HG02623 (cell line): ENCODE data around the gene TMEFF1.
"Not testable (repeated sequence)": the region's sequence is repeated elsewhere in the genome, so short reads cannot be mapped to it uniquely, and the experiment has no call there.

Source experiments
- ATAC-seq: cut with Tn5 transposase; IDR thresholded peaks from one replicate; pipeline ENCODE4 v1.9.1; 2021; ENCODE audit warnings: moderate library complexity; ENCODE audit not compliant: unreplicated experiment

The TMEFF1 gene

DNA sequence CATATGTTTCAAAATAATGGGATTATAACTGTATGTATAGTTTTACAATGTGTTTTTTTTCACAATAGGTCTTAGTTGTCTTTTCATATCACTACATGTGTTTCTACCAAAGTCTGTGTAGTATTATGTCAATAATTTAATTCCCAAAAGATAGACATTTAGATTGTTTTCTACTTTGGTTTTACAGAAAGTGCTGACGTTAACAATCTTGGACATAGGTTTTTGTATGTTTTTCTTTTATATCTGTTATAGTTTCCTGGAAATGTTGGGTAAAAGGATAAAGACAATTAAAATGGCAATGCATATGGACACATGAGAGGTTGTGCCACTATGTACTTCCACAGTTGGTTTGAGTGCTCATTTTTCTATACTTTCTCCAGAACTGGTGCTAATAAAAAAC lies 15.2 kb downstream of the TMEFF1 start:
- ATAC-seq: no peak

DNA sequence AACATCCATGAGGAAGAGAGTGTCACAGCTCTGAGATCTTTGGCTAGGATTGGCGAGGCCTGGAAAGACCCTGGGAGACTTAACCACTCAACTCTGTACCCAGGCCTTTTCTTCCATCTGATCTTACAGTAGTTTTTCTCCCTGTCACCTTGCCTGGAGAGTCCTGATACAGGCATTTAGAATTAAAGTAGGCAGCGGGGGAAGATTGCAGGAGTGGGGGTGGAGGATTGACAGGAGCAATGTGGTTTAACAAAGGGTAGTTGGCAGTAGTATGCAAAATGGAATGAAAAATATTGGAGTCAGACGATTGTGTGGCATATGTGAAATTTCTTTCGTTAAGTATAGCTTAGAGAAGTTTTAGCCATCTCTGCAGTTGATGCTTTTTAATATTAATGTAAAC lies 16.9 kb downstream of the TMEFF1 start:
- no peak for ATAC-seq

DNA sequence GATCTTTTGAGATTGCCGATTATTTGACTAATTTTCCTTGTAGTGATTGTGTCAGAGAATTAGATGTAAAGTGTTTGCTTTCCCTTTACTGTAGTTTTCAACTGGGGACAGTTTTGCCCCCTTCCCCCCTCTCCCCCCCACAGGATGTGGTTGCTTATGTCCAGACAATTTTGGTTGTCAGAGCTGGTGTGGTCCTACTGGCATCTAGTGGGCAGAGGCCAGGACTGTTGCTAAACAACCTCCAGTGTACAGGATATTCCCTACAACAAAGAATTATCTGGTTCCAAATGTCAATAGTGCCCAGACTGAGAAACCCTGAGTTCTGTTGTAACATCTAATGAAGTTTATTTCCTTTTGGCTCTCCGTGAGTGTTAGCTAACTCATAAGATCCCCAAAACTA lies 20.0 kb downstream of the TMEFF1 start:
- ATAC-seq: no peak

DNA sequence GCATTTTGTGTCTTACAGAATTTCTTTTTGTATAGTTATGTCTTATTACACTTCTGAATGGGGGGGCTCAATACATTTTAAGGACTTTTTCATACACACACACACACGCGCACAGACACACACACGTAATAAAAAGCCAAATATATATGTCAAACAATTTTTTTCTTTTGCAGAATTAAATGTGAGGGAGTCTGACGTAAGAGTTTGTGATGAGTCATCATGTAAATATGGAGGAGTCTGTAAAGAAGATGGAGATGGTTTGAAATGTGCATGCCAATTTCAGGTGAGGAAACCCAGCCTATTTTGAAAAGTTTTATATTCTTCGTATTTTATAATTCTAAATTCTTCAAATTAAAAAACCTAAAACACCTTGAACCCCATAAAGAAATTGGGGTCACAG lies 25.6 kb downstream of the TMEFF1 start:
- ATAC-seq: no peak

DNA sequence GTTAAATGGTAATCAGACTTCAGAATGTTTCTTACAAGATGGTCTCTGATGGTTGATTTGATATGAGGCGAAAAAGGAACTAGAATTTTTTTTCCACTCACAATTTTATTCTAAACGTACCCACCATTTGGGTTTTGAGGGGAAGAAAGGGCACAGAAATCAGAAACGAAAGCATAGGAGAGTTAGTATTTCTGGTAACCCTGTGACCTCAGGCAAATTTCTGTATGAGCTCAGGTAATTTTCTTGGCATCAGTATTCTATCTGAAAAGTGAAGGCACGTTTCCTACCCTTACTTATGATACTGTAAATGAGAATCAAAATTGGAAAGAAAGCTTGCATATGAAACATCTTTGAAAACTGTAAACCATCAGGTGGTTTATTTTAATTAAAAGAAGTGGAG lies 26.5 kb downstream of the TMEFF1 start:
- ATAC-seq: no peak

DNA sequence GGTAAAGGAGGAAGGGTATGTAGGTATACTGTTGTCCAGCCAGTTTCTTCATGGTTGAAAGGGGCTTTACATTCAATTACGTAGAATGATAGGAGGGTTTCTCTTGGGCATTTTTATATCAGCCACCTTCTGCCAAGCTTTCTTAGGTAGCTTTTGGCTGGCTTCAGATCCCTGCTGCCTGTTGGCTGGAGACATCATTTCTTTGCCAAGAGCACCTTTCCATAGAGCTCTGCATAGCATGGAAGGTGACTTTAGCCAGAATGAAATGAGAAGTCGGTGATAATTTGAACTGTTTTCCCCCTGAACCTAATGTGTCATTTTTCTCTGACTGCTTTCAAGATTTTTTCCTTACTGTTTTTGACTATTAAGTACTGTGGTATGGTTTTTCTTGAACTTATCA lies 26.9 kb downstream of the TMEFF1 start:
- ATAC-seq: no peak

DNA sequence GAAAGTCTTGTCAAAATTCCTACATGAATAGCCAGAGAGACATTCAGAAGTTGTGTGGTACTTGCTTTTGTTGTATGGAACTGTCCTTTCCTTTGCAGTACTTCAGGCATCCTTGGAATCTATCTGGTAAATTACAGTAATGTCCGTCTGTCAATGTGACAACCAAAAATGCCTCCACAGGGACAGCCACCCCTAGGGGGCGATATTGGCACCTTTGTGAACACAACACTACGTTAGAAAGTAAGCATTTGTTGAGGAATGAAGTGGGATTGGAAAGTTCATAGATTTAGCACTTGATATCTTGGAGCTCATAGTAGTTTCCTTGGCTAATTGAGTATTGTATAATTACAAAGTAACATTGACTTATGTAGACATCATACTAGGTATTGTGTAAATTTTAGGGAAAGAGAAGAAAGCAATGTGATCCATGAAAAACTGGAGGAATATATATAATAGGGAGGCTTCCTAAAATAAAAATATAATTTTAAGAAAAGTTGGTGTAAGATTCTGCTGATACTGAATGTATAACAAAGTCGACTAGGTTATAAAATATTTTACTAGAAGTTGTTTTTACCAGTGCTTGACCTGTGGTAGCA lies 32.7 kb downstream of the TMEFF1 start:
- no peak for ATAC-seq

DNA sequence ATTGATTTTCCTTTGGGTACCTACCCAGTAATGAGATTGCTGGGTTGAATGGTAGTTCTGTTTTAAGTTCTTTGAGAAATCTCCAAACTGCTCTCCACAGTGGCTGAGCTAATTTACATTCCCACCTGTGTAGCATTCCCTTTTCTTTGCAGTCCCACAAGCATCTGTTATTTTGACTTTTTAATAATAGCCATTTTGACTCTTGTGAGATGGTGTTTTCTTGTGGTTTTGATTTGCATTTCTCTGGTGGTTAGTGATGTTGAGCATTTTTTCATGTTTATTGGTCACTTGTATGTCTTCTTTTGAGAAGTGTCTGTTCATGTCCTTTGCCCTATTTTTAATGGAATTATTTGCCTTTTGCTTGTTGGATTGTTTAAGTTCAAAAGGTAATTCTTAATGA lies 34.4 kb downstream of the TMEFF1 start:
- ATAC-seq: peak; percentile 37

DNA sequence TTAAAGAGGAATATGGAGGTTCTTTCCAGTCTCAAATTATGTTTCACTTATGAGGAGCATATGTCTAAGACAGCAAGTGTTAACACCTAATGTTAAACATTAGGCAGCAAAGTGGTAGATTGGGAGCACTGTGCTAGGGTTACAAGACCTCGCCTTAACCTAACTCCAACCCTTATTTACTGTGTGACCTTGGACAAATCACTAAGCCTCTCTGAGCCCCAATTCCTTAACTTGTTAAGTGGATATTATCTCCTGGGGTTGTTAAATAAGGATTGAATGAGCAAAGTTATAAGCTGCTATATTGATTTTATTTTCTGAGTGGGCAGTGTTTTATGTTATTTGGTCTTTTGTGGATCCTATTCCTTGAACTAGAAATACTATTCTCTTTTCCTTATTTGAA lies 38.3 kb downstream of the TMEFF1 start:
- no peak for ATAC-seq

DNA sequence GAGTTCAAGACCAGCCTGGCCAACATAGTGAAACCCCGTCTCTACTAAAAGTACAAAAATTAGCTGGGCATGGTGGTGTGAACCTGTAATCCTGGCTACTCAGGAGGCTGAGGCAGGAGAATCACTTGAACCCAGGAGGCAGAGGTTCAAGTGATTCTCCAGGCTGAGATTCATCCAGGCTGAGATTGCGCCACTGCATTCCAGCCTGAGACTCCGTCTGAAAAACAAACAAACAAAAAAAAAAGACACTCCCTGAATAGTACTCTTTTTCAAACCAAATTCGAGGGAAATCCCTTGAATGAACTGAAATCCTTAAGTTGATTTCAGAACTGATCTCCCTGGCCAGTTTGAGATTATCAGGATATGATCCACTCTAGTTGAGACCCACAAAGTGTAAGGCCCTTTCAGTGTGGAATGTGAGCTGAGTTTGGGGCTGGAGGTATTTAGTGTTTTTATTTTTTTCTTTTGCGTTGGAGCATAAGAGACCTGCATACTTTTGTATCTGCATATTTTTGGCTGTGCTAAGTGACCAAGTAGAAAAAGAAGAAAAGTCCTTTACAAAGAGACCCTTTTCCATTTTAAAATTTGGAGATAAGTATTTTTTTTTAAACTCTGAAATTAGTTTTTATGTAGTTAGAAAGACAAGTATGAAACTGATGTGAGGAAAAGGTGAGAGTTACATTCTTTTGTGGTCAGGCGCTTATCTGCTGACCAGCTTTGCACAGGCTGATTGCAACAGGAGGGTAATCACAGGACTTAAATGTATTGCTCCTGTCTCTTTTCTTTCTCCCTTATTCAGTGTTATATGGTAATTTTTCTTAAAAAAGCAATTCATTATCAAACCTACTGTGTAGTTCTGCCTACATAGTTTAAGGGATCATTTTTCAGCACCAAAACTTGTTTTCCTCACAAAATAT lies 42.9 kb downstream of the TMEFF1 start:
- ATAC-seq: no peak

DNA sequence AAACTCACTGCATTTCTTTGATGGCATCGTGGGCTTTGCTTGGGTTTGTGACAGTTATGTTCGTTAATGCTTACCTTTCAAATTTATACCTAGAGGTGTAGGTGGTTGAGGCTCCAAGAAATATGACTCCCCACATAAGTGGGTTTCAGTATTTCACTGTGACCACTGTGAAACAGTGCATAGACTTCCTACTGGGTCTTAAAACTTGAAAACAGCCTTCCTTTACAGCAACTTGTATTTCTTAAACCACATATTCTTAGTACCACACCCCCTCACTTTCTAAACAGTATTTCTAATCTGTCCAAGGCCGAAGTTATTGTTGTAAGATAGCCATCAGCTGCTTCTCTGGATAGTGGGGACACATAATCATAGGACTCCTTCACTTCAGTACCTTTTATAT lies 48.3 kb downstream of the TMEFF1 start:
- no peak for ATAC-seq

DNA sequence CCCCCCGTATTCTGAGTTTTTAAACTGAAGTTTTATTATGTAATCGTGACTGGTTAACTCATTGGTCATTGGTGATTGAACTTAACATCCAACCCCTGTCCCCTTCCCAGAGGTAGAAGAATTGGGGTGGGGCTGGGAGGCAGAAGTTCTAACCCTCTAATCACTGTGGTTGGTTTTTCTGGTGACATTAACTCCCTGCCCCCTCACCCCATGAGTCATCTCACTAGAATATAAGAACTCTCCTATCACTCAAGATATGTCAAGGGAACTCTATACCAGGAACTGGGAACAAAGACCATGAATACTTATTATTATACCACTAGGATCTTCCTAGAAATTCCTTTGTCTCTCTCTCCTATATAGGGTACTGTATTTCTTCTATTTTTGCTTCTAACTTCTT lies 52.6 kb downstream of the TMEFF1 start:
- no peak for ATAC-seq

DNA sequence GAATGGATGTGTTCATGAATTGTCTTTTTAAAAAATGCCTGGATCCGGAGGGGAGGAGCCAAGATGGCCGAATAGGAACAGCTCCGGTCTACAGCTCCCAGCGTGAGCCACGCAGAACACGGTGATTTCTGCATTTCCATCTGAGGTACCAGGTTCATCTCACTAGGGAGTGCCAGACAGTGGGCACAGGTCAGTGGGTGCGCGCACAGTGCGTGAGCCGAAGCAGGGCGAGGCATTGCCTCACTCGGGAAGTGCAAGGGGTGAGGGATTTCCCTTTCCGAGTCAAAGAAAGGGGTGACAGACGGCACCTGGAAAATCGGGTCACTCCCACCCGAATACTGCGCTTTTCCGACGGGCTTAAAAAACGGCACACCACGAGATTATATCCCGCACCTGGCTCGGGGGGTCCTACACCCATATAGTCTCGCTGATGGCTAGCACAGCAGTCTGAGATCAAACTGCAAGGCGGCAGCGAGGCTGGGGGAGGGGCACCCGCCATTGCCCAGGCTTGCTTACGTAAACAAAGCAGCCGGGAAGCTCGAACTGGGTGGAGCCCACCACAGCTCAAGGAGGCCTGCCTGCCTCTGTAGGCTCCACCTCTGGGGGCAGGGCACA lies 54.3 kb downstream of the TMEFF1 start:
- not testable (repeated sequence) for ATAC-seq

DNA sequence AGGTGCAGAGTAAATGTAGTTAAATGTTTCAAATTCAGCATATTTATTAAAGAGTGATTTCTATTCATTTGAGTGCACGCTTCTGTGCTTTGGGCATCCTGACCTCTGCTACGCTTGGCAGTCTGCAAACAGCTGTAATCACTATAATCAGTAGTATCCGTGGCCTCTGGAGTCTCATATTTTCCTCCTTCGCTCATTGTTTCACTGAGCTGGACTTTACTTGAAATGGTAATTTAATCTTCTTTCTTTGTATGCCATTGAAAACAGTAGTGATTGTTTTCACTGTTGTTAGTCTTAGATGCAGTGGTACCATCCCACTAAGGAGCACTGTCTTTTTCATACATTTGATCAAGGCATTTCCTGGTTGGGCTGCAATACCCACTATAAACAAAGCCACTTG lies 61.5 kb downstream of the TMEFF1 start:
- ATAC-seq: no peak

DNA sequence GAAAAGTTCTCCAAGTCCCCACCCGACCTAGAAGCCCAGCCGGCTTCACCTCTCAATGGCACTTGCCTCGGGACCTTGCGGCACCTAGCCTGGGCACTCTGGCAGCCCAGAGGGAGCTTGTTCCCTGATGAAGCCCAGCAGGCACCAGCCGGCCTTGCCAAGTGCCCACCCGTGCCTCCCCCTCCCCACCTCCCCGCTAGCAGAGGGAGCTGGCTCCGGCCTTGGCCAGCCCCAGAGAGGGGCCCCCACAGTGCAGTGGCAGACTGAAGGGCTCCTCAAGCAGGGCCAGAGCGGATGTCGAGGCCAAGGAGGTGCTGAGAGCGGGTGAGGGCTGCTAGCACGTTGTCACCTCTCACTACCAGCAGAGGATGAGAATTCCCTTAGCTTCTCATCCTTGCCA lies 67.4 kb downstream of the TMEFF1 start:
- no peak for ATAC-seq

DNA sequence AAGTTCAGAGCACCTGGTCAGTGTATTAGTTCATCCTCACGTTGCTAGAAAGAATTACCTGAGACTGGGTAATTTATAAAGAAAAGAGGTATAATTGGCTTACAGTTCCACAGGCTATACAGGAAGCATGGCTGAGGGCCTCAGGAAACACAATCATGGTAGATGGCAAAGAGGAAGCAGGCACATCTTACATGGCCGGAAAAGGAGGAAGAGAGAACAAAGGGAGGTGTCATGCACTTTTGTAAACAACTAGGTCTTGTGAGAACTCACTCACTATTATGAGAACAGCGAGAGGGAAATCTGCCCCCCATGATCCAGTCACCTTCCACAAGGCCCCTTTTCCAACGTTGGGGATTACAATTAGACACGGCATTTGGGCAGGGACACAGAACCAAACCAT lies 76.1 kb downstream of the TMEFF1 start:
- ATAC-seq: no peak

DNA sequence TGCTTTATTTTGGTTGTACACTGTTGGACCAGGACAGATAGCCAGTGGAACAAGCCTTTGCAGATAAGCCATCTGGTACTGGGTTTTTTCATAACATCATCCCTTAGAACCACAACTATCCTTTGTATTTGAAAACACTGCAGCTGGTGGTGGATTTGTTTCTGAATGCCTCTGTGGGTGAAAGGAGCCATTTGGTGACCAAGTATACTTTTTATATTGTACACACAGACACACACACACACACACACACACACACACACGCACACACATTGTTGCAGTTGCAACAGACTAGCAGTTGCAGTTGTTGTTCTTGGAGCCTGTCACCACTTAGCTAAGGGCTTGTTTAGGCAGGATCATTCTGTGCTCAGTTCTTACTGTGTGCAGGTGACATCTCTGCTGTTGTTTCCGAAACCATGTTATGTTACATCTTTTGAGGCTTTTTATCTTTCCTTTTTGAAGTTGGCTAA lies 82.0 kb downstream of the TMEFF1 start:
- no peak for ATAC-seq

DNA sequence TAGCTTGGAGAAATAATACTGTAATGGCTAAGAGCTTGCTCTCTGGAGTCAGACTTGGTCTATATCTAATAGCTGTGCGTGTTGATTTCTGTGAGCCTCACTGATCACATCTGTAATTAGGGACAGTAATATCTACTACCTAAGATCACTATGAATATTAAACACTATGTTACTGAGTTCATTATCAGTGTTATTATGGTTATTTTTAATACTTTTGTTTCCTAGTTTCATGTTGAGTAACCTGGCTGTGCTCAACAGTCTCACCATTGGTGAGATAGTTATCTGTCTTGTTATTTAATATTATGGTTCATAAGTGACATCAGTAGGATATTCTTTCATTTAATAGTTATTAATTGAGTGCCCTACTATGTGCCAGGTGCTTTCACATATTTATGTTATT lies 82.5 kb downstream of the TMEFF1 start:
- ATAC-seq: no peak

DNA sequence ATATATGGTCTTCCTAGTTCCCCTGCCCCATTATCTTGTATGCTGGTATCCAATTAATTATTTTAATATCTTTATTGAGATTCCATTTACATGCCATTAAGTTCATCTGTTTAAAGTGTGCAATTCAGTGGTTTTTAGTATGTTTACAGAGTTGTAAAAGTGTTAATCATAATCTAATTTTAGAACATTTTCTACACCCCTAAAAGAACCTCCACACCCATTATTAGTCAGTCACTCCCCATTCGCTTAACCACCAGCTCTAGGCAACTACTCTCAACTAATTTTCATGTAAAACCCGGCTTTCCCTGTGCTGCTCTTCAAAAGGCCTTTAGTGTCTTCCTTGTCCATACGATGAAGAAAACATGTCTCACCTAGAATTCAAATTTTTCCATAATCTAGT lies 84.1 kb downstream of the TMEFF1 start:
- no peak for ATAC-seq

DNA sequence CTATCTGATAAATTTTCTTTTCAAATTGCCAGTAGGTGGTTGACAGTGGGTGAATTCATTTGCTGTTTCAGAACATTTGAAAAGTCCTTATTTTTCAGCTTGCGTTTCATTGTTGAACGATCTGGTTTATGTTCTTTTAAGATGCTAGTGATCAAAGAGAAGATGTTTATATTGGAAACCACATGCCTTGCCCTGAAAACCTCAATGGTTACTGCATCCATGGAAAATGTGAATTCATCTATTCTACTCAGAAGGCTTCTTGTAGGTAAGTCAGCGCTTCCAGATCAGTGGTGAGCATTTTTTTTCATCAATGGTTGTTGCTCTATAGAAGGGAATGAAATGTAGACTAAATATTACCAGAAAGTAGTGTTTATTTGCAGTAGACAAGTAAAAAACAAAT lies 88.3 kb downstream of the TMEFF1 start:
- no peak for ATAC-seq

DNA sequence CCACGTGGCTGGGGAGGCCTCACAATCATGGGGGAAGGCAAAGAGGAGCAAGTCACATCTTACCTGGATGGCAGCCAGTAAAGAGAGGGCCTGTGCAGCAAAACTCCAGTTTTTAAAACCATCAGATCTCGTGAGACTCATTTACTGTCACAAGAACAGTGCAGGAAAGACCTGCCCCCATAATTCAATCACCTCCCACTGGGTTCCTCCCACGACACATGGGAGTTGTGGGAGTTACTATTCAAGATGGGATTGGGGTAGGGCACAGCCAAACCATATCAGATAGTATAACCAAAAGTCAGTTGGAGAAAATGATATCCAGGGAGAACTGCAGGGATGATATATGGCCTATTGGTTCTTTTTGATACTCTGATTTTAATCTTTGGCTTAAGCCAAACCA lies 94.9 kb downstream of the TMEFF1 start:
- ATAC-seq: no peak

DNA sequence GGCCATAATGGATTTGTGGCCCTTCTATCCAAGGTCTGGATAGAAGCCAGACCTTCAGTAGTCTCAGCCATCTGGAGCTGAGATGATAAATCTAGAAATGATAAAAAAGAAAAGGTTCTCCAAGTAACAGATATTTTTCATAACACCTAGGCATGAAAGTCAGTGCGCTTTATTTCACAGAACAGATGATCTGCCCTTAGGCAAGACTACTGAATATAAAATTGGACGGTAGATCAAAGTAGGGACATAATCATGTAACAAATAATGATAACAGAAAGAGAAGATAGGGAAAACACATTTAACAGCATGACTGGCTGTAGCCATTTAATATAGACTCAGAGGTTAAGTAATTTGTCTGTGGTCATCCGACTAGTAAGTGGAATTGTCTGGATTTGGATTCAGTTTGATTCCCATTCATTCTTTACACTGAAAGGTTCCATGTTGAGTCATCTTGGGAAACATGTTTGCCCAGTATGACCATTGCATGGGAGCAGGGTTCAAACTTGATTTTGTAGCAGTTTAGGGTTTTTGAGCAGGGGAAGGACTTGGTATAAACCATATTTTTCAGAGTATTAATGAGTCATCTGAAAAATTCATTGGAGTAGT lies 100.8 kb downstream of the TMEFF1 start:
- no peak for ATAC-seq
